Measurements from ENCODE around the gene TTYH1.

TTYH1 gene

DNA sequence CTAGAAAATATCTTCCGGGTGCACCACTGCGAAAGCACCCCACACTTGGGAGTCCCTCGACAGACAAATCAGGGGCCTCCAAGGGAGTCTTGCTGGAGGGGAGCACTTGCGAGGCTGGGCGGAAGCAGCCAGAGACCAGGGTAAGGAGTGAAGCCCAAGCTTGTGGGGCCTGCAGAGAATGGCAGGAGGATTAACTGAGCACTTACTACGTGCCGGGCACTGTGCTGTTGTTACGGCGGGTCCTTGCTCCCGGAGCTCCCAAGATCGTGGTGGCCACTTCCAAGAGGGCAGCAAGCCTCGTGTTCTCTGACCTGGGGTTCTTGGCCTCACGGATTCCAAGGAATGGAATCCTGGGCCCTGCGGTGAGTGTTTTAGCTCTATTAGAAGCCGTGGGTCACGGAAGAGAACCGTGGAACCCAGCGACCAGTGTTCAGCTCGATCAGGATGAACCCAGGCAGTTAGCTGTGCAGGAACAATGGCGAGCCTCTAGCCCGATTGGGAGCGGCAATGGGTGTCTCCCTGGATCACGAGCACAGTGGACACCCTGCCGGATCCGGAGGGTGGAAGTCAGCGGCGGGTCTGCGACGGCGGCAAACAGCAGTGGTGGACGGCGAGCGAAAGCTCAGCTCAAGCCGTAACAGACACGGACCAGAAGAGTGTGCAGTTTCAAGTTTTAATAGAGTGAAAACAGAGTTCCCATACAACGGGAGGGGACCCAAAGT is 9.6 kb downstream of the TTYH1 start:
- DNase-seq, result no peak

DNA sequence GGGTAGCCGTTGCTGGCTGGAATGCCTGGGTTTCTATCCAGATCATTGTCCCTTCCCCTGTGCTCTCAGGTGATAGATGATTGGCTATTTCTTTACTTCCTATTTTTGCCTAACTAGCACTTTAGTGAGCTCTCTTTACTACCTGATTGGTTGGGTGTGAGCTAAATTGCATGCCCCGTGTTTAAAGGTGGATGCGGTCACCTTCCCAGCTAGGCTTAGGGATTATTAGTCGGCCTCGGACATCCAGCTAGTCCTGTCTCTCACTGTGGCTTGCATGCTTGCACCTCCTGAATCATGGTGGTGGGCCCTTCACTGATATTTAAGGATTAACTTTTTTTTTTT is 10.1 kb downstream of the TTYH1 start:
- DNase-seq, result no peak

GRCh38 chr19:54426291-54426931 is 11.1 kb downstream of the TTYH1 start:
- DNase-seq, result no peak

- no peak for DNase-seq
These were observed 12.3 kb downstream of the TTYH1 start for GRCh38 chr19:54427586-54427985.

- no peak for DNase-seq
These were observed 13.3 kb downstream of the TTYH1 start for GRCh38 chr19:54428323-54429175.

DNA sequence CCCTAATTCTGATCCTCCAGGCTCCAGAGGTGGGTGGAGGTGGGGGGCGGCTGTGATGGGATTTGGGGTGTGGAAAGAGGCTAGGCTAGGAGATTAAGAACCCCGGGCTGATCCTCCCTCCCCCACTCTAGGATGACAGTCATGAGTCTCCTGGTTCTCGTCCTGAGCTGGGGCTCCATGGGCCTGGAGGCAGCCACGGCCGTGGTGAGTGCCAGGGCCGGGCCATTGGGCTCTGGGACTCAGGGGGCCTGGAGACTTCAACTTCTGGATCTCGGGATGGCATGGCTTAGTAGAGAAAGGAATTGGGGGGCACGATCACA is 13.9 kb downstream of the TTYH1 start:
- no peak for DNase-seq

- no peak for DNase-seq
These were observed 14.4 kb downstream of the TTYH1 start for GRCh38 chr19:54429545-54430227.

DNA sequence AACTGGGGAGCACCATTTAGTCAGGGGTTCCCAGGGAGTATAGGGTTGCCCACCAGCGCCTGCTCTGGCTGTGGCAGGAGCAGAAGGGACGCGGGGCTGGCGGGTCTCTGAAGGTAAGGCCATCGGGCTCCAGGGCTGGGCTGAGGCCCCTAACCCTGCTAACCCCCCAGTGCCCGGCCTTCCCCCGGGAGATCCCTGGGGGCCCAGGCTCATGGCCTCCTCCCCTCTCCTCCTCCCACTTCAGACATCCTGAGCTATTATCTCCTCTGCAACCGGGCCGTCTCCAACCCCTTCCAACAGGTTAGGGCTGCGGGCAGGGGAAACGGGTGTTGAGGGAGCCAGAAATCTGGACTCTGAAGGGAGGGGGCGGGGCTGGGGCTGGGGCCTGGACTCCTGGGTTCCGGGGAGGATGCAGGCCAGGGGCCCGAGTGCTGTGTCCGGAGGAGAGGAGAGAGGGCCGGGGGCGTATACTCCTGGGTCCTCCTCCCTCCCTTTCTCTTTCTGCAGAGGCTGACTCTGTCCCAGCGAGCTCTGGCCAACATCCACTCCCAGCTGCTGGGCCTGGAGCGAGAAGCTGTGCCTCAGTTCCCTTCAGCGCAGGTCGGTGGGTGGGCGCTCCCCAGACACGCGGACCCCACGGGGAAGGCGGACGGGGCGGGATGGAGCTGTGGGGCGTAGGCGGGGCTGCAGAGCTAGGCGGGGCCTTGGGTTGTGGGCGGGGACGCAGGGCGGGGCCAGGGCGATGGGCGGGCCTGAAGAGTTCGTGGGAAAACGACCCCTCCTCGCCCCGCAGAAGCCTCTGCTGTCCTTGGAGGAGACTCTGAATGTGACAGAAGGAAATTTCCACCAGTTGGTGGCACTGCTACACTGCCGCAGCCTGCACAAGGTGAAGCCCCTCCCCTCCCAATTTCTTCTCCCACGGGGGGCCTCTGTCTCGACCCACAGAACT is 15.3 kb downstream of the TTYH1 start:
- no peak for DNase-seq

DNA sequence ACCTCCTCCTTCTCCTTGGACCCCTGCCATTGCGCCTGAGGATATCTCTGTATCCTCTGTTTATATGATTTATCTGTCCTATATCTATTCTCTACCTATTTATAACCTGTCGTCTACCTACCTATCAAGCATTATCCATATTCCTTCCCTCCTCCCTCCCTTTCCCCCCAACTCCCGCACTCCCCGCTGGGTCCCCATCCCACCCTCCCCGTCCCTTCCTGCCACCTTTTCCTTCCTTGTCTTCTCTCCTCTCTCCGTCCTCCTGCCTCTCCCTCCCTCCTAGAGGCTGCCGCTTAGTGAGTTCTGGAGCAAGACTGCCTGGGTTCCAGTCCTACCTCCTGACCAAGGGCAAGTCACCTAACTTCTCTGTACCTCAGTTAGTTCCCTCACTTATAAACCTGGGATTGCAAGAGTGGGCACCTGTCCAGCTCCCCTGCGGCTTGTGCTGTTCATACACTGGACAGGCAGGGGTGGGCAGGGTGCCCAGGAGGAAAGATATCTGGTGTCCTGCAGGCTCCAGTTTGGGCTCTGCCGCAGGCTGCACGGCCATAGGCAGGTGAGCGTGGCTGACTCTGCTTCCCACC is 16.1 kb downstream of the TTYH1 start:
- DNase-seq, result no peak

GRCh38 chr19:54432144-54432738 is 17.0 kb downstream of the TTYH1 start:
- no peak for DNase-seq

- no peak for DNase-seq
These were observed 18.4 kb downstream of the TTYH1 start for GRCh38 chr19:54433697-54434096.

DNA sequence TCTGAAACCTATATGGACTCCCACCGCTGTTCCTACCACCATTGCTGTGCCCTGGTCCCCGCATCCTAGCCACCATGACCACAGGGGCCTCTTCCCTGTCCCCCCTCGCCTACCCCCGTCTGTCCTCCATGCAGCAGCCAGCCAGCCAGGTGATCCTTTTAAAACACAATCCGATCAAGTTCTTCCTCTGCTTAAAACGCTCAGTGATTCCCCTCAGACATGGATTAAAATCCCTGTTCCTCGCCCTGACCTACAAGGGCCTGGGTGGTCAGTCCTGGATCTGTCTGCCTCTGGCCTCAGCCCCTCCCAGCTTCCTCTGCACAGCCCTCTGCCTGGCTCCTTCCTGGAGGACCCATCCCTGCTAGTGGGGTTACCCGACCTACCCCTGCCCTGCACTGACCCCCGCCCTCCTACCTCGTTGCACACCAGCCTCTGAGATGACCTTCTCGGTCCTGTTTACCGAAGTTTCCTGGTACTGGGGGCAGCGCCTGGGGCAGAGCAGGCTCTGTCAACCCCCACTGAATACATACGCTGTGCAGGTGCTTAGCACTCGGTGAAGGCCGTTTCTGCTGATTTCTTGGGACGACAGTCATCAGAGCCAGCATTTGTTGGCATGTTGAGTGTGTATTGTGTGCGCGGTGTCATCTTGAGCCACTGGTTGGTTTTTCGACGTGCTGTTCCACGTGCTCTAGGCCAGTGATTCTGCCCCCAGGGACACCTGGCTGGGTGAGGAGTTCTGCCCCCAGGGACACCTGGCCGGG is 19.0 kb downstream of the TTYH1 start:
- DNase-seq, result no peak

DNA sequence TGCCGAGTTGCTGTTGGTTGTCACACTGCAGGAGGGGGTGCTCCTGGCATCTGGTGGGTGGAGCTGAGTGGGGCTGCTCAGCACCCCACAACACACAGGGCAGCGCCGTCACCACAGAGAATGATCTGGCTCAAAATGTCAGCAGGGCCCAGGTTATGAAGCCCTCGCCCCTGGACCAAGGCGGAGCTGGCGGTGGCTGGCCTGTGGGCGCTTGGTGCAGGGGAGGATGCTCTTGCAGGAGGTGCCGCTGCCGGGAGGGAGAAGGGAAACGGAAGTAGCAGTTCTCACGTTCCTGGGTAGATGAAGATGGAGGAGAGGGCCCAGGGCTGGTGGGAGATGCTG is 19.6 kb downstream of the TTYH1 start:
- no peak for DNase-seq

DNA sequence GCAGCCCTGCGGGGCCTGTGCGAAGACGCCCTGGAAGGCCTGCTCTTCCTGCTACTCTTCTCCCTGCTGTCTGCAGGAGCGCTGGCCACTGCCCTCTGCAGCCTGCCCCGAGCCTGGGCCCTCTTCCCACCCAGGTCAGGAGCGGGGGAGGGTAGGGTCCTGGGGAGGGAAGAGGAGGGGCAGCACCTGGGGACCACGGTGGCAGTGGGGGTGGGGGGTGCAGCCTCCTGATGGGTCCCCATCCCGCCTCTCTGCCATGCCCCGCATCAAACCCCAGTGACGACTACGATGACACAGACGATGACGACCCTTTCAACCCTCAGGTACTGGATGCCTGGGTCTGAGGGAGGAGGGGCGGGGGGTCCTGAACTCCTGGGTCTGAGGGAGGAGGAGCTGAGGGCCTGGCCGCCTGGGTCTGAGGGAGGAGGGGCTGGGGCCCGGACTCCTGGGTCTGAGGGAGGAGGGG is 20.3 kb downstream of the TTYH1 start:
- DNase-seq, result no peak

GRCh38 chr19:54436031-54436523 is 20.8 kb downstream of the TTYH1 start:
- no peak for DNase-seq

- no peak for DNase-seq
These were observed 21.5 kb downstream of the TTYH1 start for GRCh38 chr19:54436628-54437252.

- peak; percentile 13 for DNase-seq
These were observed 24.0 kb downstream of the TTYH1 start for GRCh38 chr19:54439174-54439851.

GRCh38 chr19:54440641-54441040 is 25.4 kb downstream of the TTYH1 start:
- no peak for DNase-seq

DNA sequence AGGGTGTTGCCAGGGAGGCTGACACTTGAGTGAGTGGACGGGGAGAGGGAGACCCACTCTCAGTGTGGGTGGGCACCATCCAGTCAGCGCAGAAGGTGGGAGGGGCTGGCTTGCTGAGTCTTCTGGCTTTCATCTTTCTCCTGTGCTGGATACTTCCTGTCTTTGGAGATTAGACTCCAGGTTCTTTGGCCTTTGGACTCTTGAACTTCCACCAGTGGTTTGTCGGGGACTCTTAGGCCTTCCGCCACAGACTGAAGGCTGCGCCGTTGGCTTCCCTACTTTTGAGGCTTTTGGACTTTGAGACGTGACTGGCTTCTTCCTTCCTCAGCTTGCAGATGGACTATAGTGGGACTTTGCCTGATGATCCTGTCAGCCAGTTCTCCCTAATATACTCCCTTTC is 29.5 kb downstream of the TTYH1 start:
- no peak for DNase-seq

All from KG1 (cell line).